HEK293 (cell line): Measurements from ENCODE around the gene TIAM2.

Experiments
- CTCF ChIP-seq: fragments of 450-650 bp; formaldehyde crosslinking; IDR thresholded peaks from 2 replicates; pipeline ENCODE4 v1.5.1; 2016; ENCODE audit warnings: missing biosample characterization, missing genetic modification characterization
- HIC1 ChIP-seq: fragments of 450-650 bp; formaldehyde crosslinking; IDR thresholded peaks from 2 replicates; pipeline ENCODE4 v1.5.1; 2016; ENCODE audit warnings: missing biosample characterization, missing genetic modification characterization
- HOXD13 ChIP-seq: sonication (generic); formaldehyde crosslinking; IDR thresholded peaks from 2 replicates; pipeline ENCODE4 v1.8.0; 2022; ENCODE audit warnings: missing genetic modification reagents, borderline replicate concordance
- KLF1 ChIP-seq: fragments of 450-650 bp; formaldehyde crosslinking; IDR thresholded peaks from 2 replicates; pipeline ENCODE4 v1.5.1; 2016; ENCODE audit warnings: missing biosample characterization, missing genetic modification characterization
- KLF16 ChIP-seq: fragments of 450-650 bp; formaldehyde crosslinking; IDR thresholded peaks from 2 replicates; pipeline ENCODE4 v1.5.1; 2017; ENCODE audit warnings: missing biosample characterization, missing genetic modification characterization
- KLF8 ChIP-seq: fragments of 450-650 bp; formaldehyde crosslinking; IDR thresholded peaks from 2 replicates; pipeline ENCODE4 v1.5.1; 2016; ENCODE audit warnings: missing biosample characterization, missing genetic modification characterization
- PATZ1 ChIP-seq: fragments of 450-650 bp; formaldehyde crosslinking; IDR thresholded peaks from 2 replicates; pipeline ENCODE4 v1.5.1; 2016; ENCODE audit warnings: missing biosample characterization, missing genetic modification characterization
- PRDM2 ChIP-seq: fragments of 450-650 bp; formaldehyde crosslinking; IDR thresholded peaks from 2 replicates; pipeline ENCODE4 v1.5.1; 2016; ENCODE audit warnings: missing biosample characterization, missing genetic modification characterization, borderline replicate concordance
- RBAK ChIP-seq: fragments of 450-650 bp; formaldehyde crosslinking; IDR thresholded peaks from 2 replicates; pipeline ENCODE4 v1.5.1; 2016; ENCODE audit warnings: missing biosample characterization, missing genetic modification characterization
- ZBTB7A ChIP-seq: fragments of 450-650 bp; formaldehyde crosslinking; IDR thresholded peaks from 2 replicates; pipeline ENCODE4 v1.5.1; 2016; ENCODE audit warnings: low read depth, missing biosample characterization, missing genetic modification characterization
- ZFP37 ChIP-seq: fragments of 450-650 bp; formaldehyde crosslinking; IDR thresholded peaks from 2 replicates; pipeline ENCODE4 v1.5.1; 2016; ENCODE audit warnings: missing biosample characterization, missing genetic modification characterization
- ZIC2 ChIP-seq: fragments of 450-650 bp; formaldehyde crosslinking; IDR thresholded peaks from 2 replicates; pipeline ENCODE4 v1.5.1; 2016; ENCODE audit warnings: missing biosample characterization, missing genetic modification characterization
- ZNF114 ChIP-seq: fragments of 450-650 bp; formaldehyde crosslinking; IDR thresholded peaks from 2 replicates; pipeline ENCODE4 v1.5.0; 2017; ENCODE audit warnings: missing biosample characterization, missing genetic modification characterization
- ZNF138 ChIP-seq: fragments of 450-650 bp; formaldehyde crosslinking; IDR thresholded peaks from 2 replicates; pipeline ENCODE4 v1.5.1; 2016; ENCODE audit warnings: missing biosample characterization, missing genetic modification characterization, borderline replicate concordance
- ZNF26 ChIP-seq: fragments of 450-650 bp; formaldehyde crosslinking; IDR thresholded peaks from 2 replicates; pipeline ENCODE4 v1.5.1; 2016; ENCODE audit warnings: missing biosample characterization, missing genetic modification characterization
- ZNF302 ChIP-seq: fragments of 450-650 bp; formaldehyde crosslinking; IDR thresholded peaks from 2 replicates; pipeline ENCODE4 v1.5.1; 2016; ENCODE audit warnings: missing biosample characterization, missing genetic modification characterization, low read depth
- ZNF350 ChIP-seq: fragments of 450-650 bp; formaldehyde crosslinking; IDR thresholded peaks from 2 replicates; pipeline ENCODE4 v1.5.0; 2017; ENCODE audit warnings: missing biosample characterization, mild to moderate bottlenecking, missing genetic modification characterization
- ZNF37A ChIP-seq: fragments of 450-650 bp; IDR thresholded peaks from 2 replicates; pipeline ENCODE4 v1.5.1; 2018; ENCODE audit warnings: missing biosample characterization, missing genetic modification characterization
- ZNF513 ChIP-seq: fragments of 450-650 bp; IDR thresholded peaks from 2 replicates; pipeline ENCODE4 v1.5.1; 2018; ENCODE audit warnings: missing biosample characterization, missing genetic modification characterization
- ZNF600 ChIP-seq: fragments of 450-650 bp; formaldehyde crosslinking; IDR thresholded peaks from 2 replicates; pipeline ENCODE4 v1.5.1; 2016; ENCODE audit warnings: missing biosample characterization, missing genetic modification characterization
- ZNF623 ChIP-seq: fragments of 450-650 bp; formaldehyde crosslinking; IDR thresholded peaks from 2 replicates; pipeline ENCODE4 v1.5.1; 2016; ENCODE audit warnings: missing biosample characterization, missing genetic modification characterization
- ZNF629 ChIP-seq: fragments of 450-650 bp; formaldehyde crosslinking; IDR thresholded peaks from 2 replicates; pipeline ENCODE4 v1.5.1; 2017; ENCODE audit warnings: missing biosample characterization, missing genetic modification characterization
- ZNF660 ChIP-seq: fragments of 450-650 bp; IDR thresholded peaks from 2 replicates; pipeline ENCODE4 v1.5.1; 2018; ENCODE audit warnings: missing biosample characterization, mild to moderate bottlenecking, missing genetic modification characterization
- ZNF677 ChIP-seq: fragments of 450-650 bp; IDR thresholded peaks from 2 replicates; pipeline ENCODE4 v1.5.0; 2018; ENCODE audit warnings: missing biosample characterization, mild to moderate bottlenecking, missing genetic modification characterization, moderate library complexity
- ZNF792 ChIP-seq: fragments of 450-650 bp; formaldehyde crosslinking; IDR thresholded peaks from 2 replicates; pipeline ENCODE4 v1.5.1; 2016; ENCODE audit warnings: missing biosample characterization, missing genetic modification characterization

Gene TIAM2

GRCh38 chr6:155026022-155026705, 31.0 kb downstream of the TIAM2 start (continued):
- TF ChIP-seq HIC1 (tag by site-specific recombination) (0 out of 2 replicates have a peak, but pooled peaks have one; percentile 37), ZNF26 (tag by site-specific recombination) (no peak), ZNF660 (tag by site-specific recombination) (peak; percentile 81), ZNF350 (tag by site-specific recombination) (no peak), PRDM2 (no peak), ZFP37 (tag by site-specific recombination) (peak; percentile 50; the same call in 1 of the 2 replicates), KLF8 (tag by site-specific recombination) (peak; percentile 67; the same call in 1 of the 2 replicates), ZNF302 (no peak), PATZ1 (tag by site-specific recombination) (peak; percentile 63), ZNF138 (tag by site-specific recombination) (no peak), ZNF513 (no peak), HOXD13 (no peak), ZNF600 (peak; percentile 92), KLF1 (tag by site-specific recombination) (no peak), ZNF114 (tag by site-specific recombination) (no peak), KLF16 (tag by site-specific recombination) (no peak), ZNF792 (tag by site-specific recombination) (no peak), ZNF37A (tag by site-specific recombination) (0 out of 2 replicates have a peak, but pooled peaks have one; percentile 7), ZNF677 (tag by site-specific recombination) (no peak), RBAK (tag by site-specific recombination) (no peak), ZNF623 (tag by site-specific recombination) (no peak), ZNF629 (tag by site-specific recombination) (peak; percentile 89), ZIC2 (tag by site-specific recombination) (peak; percentile 95), ZBTB7A (tag by site-specific recombination) (no peak), CTCF (tag by site-specific recombination) (no peak)
